COLO829 (cell line): ENCODE results near the gene CCDC27.

Source experiments
- DNase-seq: peaks from one replicate; pipeline ENCODE4 v3.0.0; 2012; ENCODE audit warnings: low spot score

Gene CCDC27

GRCh38 chr1:3777078-3777547 is 24.9 kb downstream of the CCDC27 start:
- no peak for DNase-seq

GRCh38 chr1:3777647-3778589 is 25.7 kb downstream of the CCDC27 start:
- no peak for DNase-seq

- no peak for DNase-seq
Measured at GRCh38 chr1:3778590-3779264, 26.5 kb downstream of the CCDC27 start.

GRCh38 chr1:3779265-3779911 is 27.1 kb downstream of the CCDC27 start:
- no peak for DNase-seq

- DNase-seq = no peak
Measured at GRCh38 chr1:3779912-3780416, 27.7 kb downstream of the CCDC27 start.

GRCh38 chr1:3780901-3781300 is 28.7 kb downstream of the CCDC27 start:
- no peak for DNase-seq

GRCh38 chr1:3783651-3784474 is 31.6 kb downstream of the CCDC27 start:
- no peak for DNase-seq

- no peak for DNase-seq
Measured at GRCh38 chr1:3785045-3785444, 32.8 kb downstream of the CCDC27 start.

- DNase-seq = no peak
Measured at GRCh38 chr1:3785456-3786157, 33.4 kb downstream of the CCDC27 start.

GRCh38 chr1:3786468-3787348 is 34.5 kb downstream of the CCDC27 start:
- DNase-seq = no peak

GRCh38 chr1:3787349-3787715 is 35.1 kb downstream of the CCDC27 start:
- DNase-seq = no peak

- DNase-seq = no peak
Measured at GRCh38 chr1:3787745-3788605, 35.7 kb downstream of the CCDC27 start.

GRCh38 chr1:3788756-3789420 is 36.6 kb downstream of the CCDC27 start:
- DNase-seq = no peak

- DNase-seq = no peak
Measured at GRCh38 chr1:3789421-3790300, 37.4 kb downstream of the CCDC27 start.

GRCh38 chr1:3790500-3790923 is 38.3 kb downstream of the CCDC27 start:
- DNase-seq = no peak

GRCh38 chr1:3790952-3791351 is 38.7 kb downstream of the CCDC27 start:
- DNase-seq = no peak

GRCh38 chr1:3795453-3796214 is 43.4 kb downstream of the CCDC27 start:
- no peak for DNase-seq
